Hepatocyte (in vitro differentiated cells): ENCODE measurements around the gene HS3ST3B1. TPM values are rescaled to one million over a fixed set of nuclear protein-coding genes. Genes with fewer than 3 reads are reported as not detected.

Experiments
- DNase-seq: peaks from one replicate; pipeline ENCODE4 v3.0.0-alpha.2; 2016; ENCODE audit warnings: low spot score
- H2AFZ ChIP-seq: fragments of 200-600 bp; sonication (generic); 2 replicates; pipeline ENCODE4 v1.6.0; 2016; ENCODE audit warnings: antibody characterized with exemption, mild to moderate bottlenecking
- H3K27ac ChIP-seq: fragments of 200-600 bp; sonication (generic); 2 replicates; pipeline ENCODE4 v1.5.1; 2016; ENCODE audit warnings: mild to moderate bottlenecking
- H3K27me3 ChIP-seq: fragments of 200-600 bp; sonication (generic); 2 replicates; pipeline ENCODE4 v1.6.1; 2016
- H3K36me3 ChIP-seq: fragments of 200-600 bp; sonication (generic); replicated peaks from 2 replicates; pipeline ENCODE4 v1.5.1; 2016; ENCODE audit warnings: low read depth; ENCODE audit not compliant: insufficient read depth
- H3K4me1 ChIP-seq: fragments of 200-600 bp; sonication (generic); 2 replicates; pipeline ENCODE4 v1.5.1; 2016; ENCODE audit warnings: mild to moderate bottlenecking, moderate library complexity; ENCODE audit not compliant: insufficient read depth
- H3K4me2 ChIP-seq: fragments of 200-600 bp; sonication (generic); 2 replicates; pipeline ENCODE4 v1.6.0; 2016
- H3K4me3 ChIP-seq: fragments of 200-600 bp; sonication (generic); 2 replicates; pipeline ENCODE4 v1.5.1; 2016; ENCODE audit warnings: mild to moderate bottlenecking
- H3K79me2 ChIP-seq: fragments of 200-600 bp; sonication (generic); 2 replicates; pipeline ENCODE4 v1.6.0; 2017; ENCODE audit warnings: mild to moderate bottlenecking
- H3K9me2 ChIP-seq: fragments of 200-600 bp; sonication (generic); replicated peaks from 2 replicates; pipeline ENCODE4 v1.6.0; 2017; ENCODE audit warnings: mild to moderate bottlenecking; ENCODE audit not compliant: insufficient read depth
- H3K9me3 ChIP-seq: fragments of 200-600 bp; sonication (generic); 2 replicates; pipeline ENCODE4 v1.5.1; 2016; ENCODE audit warnings: low read depth, mild to moderate bottlenecking
- H4K20me1 ChIP-seq: fragments of 200-600 bp; sonication (generic); 2 replicates; pipeline ENCODE4 v1.6.0; 2016; ENCODE audit warnings: mild to moderate bottlenecking; ENCODE audit not compliant: insufficient read depth, poor library complexity, severe bottlenecking
- EZH2 ChIP-seq: fragments of 200-600 bp; sonication (generic); IDR thresholded peaks from 2 replicates; pipeline ENCODE4 v1.6.1; 2016; ENCODE audit warnings: antibody characterized with exemption, mild to moderate bottlenecking, borderline replicate concordance
- EZH2phosphoT487 ChIP-seq: fragments of 200-600 bp; sonication (generic); IDR thresholded peaks from one replicate; pipeline ENCODE4 v1.6.1; 2018; ENCODE audit warnings: antibody characterized with exemption, mild to moderate bottlenecking, low read depth, moderate library complexity; ENCODE audit not compliant: unreplicated experiment, severe bottlenecking
- WGBS: methylation state at CpG from one replicate; pipeline ENCODE4 v1.1.6; 2016; ENCODE audit warnings: low lambda C conversion rate; ENCODE audit errors: missing lambda C conversion rate; 5-methylcytosine and 5-hydroxymethylcytosine counted together
- polyA plus RNA-seq: library from polyadenylated mRNA; unstranded; fragments of >200 nt; fragmentation: Nextera tagmentation; extraction: Ambion mirVana; gene quantifications from 2 replicates; pipeline ENCODE4 v1.2.1, GENCODE V29; 2016
- total RNA-seq: library from RNA; depleted of rRNA; stranded (reverse); fragments of >200 nt; gene quantifications from 2 replicates; pipeline ENCODE4 v1.2.3, GENCODE V29; 2014
- TF ChIP-seq, protein P1 (sequence below): fragments of 200-600 bp; sonication (generic); IDR thresholded peaks from 2 replicates; pipeline ENCODE4 v1.5.1; 2016; ENCODE audit warnings: antibody characterized with exemption, mild to moderate bottlenecking; ENCODE audit not compliant: poor library complexity

HS3ST3B1 gene
- total and polyA plus RNA-seq, 2 experiments from 2014 or later = 3.7 to 5.8 TPM

DNA sequence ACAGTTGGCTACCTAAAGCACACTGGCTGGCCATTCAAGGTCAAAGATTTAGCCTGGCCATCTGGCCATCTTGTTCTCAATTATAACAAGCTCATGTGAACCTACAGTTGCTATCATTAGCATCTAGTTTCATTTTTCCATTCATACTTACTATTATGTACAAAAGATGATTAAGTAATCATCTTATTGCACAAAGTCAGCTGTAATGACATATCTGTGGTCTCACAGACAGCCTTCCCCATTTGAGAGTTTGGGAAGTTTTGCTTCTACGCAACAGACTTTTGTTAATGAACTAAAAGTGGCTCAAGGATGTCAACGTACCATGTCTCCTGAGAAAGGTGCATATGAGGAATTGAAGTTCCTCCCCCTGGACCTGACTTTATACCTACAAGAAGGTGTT lies 51.3 kb downstream of the HS3ST3B1 start:
- Histone ChIP-seq H3K36me3 (no peaks in the 10 kb centered on the region), H3K9me2 (no peaks in the 10 kb centered on the region), H2AFZ (no peak overlapping the region), H3K9me3 (no peaks in the 10 kb centered on the region), H3K4me2 (no peak overlapping the region), H3K4me3 (no peak overlapping the region), H3K27ac (no peak overlapping the region), H3K4me1 (no peaks in the 10 kb centered on the region), H3K27me3 (no peaks in the 10 kb centered on the region), H4K20me1 (no peaks in the 10 kb centered on the region), H3K79me2 (no peaks in the 10 kb centered on the region)
- DNase-seq = no peak
- TF ChIP-seq, protein P1, sequence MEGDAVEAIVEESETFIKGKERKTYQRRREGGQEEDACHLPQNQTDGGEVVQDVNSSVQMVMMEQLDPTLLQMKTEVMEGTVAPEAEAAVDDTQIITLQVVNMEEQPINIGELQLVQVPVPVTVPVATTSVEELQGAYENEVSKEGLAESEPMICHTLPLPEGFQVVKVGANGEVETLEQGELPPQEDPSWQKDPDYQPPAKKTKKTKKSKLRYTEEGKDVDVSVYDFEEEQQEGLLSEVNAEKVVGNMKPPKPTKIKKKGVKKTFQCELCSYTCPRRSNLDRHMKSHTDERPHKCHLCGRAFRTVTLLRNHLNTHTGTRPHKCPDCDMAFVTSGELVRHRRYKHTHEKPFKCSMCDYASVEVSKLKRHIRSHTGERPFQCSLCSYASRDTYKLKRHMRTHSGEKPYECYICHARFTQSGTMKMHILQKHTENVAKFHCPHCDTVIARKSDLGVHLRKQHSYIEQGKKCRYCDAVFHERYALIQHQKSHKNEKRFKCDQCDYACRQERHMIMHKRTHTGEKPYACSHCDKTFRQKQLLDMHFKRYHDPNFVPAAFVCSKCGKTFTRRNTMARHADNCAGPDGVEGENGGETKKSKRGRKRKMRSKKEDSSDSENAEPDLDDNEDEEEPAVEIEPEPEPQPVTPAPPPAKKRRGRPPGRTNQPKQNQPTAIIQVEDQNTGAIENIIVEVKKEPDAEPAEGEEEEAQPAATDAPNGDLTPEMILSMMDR = no peak
- no peak for TF ChIP-seq EZH2
- TF ChIP-seq EZH2phosphoT487 = no peak
- 98% methylated on average over 2 of the region's 2 CpGs for WGBS

DNA sequence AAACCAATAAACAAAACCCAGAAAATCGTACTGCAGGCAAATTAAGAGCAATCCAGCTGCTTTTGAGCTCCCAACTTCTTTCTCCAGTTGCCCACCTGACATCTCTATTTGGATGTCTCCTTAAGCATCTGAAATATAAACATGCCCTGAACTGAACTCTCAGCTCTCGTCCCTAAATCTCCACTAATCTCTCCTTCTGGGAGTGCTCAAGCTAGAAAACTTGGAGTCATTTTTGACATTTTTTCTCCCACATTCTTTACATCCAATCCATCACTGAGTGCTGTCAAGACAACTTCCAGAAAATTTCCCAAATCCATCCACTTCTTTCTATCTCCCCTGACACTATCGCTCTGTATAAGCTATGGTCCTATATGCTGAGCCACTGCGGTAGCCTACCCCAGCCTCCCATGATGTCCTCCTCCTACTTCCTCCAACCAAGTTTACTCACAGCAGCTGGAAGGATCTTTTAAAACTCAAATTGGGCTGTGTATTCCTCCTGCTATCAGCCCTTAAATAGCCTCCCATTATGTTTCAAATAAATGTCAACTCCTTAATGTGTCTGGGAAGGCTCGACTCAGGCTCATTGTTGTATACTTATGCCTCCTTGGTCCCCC lies 53.1 kb downstream of the HS3ST3B1 start:
- TF ChIP-seq EZH2 (no peak), EZH2phosphoT487 (no peak)
- TF ChIP-seq, protein P1 = no peak
- no peak for DNase-seq
- no peaks in the 10 kb centered on the region for H3K36me3 ChIP-seq
- H3K4me1 ChIP-seq = no peaks in the 10 kb centered on the region
- H3K27ac ChIP-seq = no peak overlapping the region
- H3K9me3 ChIP-seq = no peaks in the 10 kb centered on the region
- H4K20me1 ChIP-seq = no peaks in the 10 kb centered on the region
- no peaks in the 10 kb centered on the region for H3K79me2 ChIP-seq
- H3K4me2 ChIP-seq = no peak overlapping the region
- H3K4me3 ChIP-seq = no peak overlapping the region
- H3K27me3 ChIP-seq = no peaks in the 10 kb centered on the region
- 48% methylated on average over 5 of the region's 5 CpGs for WGBS
- H2AFZ ChIP-seq = no peak overlapping the region
- H3K9me2 ChIP-seq = no peaks in the 10 kb centered on the region

DNA sequence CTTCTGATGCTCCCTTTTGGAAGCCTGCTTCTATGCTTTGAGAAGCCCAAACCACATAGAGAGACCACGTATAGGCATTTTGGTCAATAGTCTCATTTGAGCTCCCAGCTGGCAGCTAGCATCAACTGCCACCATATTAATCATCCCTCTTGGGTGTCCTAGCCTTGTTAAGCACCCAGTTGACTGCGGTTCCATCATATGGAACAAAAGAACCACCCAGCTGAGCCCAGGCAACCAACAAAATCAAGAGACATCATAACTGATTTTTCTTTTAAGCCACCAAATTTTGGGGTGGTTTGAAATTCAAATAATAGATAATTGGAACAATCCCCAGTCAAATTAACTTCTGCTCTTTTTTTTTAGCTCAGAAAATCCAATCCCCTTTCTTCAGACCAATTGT lies 53.9 kb downstream of the HS3ST3B1 start:
- H3K27ac ChIP-seq = no peak overlapping the region
- TF ChIP-seq EZH2phosphoT487 (no peak), EZH2 (no peak)
- TF ChIP-seq, protein P1 = no peak
- no peaks in the 10 kb centered on the region for H3K9me3 ChIP-seq
- no peak for DNase-seq
- no peaks in the 10 kb centered on the region for H3K9me2 ChIP-seq
- no peaks in the 10 kb centered on the region for H3K79me2 ChIP-seq
- no peaks in the 10 kb centered on the region for H3K27me3 ChIP-seq
- H3K4me1 ChIP-seq = no peaks in the 10 kb centered on the region
- no peaks in the 10 kb centered on the region for H3K36me3 ChIP-seq
- H4K20me1 ChIP-seq = no peaks in the 10 kb centered on the region
- H2AFZ ChIP-seq = no peak overlapping the region
- H3K4me2 ChIP-seq = no peak overlapping the region
- H3K4me3 ChIP-seq = no peak overlapping the region
- WGBS = 91% methylated on average over 2 of the region's 2 CpGs
